Stimulated activated CD8-positive, alpha-beta memory T cell treated with anti-CD3 and anti-CD28 coated beads, Interleukin-7, amount 100 ng/mL, for 24 hours (primary cell): ENCODE results near the gene MDFIC.
A peak's percentile ranks its signal among the peaks of the same experiment; 100 is the strongest.
"Not testable (repeated sequence)": the region's sequence is repeated elsewhere in the genome, so short reads cannot be mapped to it uniquely, and the experiment has no call there.

Source experiments
- DNase-seq: peaks from one replicate; pipeline ENCODE4 v3.0.0-alpha.2; 2020; ENCODE audit warnings: low read depth

MDFIC gene, protein sequence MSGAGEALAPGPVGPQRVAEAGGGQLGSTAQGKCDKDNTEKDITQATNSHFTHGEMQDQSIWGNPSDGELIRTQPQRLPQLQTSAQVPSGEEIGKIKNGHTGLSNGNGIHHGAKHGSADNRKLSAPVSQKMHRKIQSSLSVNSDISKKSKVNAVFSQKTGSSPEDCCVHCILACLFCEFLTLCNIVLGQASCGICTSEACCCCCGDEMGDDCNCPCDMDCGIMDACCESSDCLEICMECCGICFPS

DNA sequence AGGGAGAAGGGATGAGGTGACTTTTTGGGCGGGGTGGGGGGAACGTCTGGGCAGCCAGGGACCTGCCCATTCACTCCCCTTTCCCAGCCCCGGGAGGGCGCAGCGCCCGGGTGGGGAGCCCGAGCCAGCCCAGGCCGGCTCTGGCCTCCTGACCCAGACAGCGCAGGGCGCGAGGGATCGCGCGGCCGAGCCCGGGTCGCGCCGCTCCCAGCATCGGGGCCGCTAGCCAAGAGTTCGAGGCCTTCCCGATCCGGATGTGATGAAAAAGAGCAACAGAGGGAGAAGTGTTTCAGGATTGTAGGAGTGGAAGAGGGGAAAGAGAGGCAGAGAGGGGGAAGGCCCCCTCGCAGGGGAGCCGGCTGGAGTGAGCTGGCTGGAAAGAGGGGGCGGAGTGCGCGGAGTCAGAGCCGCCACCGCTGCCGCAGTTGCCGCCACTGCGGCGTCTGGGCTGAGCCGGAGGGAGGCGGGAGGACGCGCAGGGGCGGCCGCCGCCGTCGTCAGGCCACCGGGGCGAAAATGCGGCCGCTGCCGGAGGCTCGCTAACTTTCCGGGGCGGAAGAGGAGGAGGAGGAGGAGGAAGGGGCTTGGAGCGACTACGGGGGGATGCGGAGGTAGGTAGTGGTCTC lies at the start of gene MDFIC:
Gene MDFIC, plus strand, starts transcription at position 69 of the 626 bp plus-strand sequence. CDS start 940 bp downstream, outside the sequence.
- DNase-seq, result peak; percentile 29

- no peak for DNase-seq
These were observed 47.7 kb upstream of the MDFIC start for GRCh38 chr7:114874170-114874569.

DNA sequence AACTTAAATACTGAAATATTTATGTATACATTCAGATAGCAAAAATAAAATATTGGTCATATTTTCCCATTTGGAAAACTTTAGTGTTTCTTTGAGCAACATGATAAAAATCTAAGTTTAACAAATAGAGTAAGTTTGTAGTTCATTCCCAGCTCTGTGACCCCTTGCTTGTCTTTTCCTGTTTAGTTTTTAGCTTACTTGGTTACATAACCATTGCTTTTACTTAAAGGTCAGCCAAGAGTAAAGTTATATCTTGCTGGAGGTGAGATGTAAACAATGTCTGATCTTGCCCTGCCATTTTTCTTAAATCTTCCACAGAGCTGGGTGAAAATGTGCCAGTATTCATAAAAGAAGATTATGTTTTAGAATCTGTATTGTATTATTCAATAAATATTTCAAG lies 46.7 kb upstream of the MDFIC start:
- no peak for DNase-seq

DNA sequence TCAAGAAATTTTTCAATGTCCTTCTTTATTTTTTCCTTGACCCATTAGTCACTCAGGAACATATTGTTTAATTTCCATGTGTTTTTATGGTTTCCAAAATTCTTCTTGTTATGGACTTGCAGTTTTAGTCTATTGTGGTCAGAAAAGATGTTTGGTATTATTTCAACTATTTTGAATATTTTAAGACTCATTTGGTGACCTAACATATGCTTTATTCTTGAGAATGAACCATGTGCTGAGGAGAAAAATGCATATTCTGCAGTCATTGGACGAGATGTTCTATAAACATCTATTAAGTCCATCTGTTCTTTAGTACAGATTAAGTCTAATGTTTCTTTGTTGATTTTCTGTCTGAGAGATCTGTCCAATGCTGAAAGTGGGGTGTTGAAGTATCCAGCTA lies 42.3 kb upstream of the MDFIC start:
- no peak for DNase-seq

- DNase-seq, result no peak
These were observed 36.1 kb upstream of the MDFIC start for GRCh38 chr7:114885836-114886235.

GRCh38 chr7:114886241-114886640 lies 35.7 kb upstream of the MDFIC start:
- DNase-seq, result no peak

DNA sequence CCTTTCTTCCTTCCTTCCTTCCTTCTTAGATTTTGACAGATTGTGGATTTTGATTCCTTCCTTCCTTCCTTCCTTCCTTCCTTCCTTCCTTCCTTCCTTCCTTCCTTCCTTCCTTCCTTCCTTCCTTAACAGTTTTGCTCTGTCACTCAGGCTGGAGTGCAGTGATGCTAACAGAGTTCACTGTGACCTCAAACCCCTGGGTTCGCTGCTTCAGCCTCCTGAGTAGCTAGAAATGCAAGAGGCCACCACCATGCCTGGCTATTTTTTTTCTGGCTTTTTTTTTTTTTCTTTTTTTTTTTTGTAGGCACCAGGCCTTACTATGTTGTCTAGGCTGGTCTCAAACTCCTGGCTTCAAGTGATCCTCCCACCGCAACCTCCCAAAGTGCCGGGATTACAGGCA lies 32.8 kb upstream of the MDFIC start:
- not testable (repeated sequence) for DNase-seq

GRCh38 chr7:114889646-114890285 lies 32.1 kb upstream of the MDFIC start:
- DNase-seq, result no peak

- no peak for DNase-seq
These were observed 31.3 kb upstream of the MDFIC start for GRCh38 chr7:114890561-114890960.

- DNase-seq, result no peak
These were observed 21.8 kb upstream of the MDFIC start for GRCh38 chr7:114900127-114900526.

GRCh38 chr7:114901771-114902170 lies 20.1 kb upstream of the MDFIC start:
- no peak for DNase-seq

DNA sequence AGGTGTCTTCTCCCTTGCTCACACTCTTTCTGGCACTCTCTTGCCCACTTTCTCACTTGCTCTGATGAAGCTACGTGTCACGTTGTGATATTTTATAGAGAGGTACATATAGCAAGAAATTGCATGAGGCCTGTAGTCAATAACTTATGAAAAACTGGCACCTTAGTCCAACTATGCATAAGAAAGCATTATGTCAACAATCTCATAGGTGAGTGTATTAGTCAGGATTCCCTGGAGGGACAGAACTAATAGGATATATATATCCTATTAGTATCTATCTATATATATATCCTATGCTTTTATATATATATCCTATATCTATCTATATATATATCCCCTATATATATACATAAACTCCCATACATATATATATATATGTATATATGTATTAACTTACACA lies 18.8 kb upstream of the MDFIC start:
- DNase-seq, result no peak

- no peak for DNase-seq
These were observed 11.1 kb upstream of the MDFIC start for GRCh38 chr7:114910787-114911186.

GRCh38 chr7:114911411-114911810 lies 10.5 kb upstream of the MDFIC start:
- DNase-seq, result no peak

DNA sequence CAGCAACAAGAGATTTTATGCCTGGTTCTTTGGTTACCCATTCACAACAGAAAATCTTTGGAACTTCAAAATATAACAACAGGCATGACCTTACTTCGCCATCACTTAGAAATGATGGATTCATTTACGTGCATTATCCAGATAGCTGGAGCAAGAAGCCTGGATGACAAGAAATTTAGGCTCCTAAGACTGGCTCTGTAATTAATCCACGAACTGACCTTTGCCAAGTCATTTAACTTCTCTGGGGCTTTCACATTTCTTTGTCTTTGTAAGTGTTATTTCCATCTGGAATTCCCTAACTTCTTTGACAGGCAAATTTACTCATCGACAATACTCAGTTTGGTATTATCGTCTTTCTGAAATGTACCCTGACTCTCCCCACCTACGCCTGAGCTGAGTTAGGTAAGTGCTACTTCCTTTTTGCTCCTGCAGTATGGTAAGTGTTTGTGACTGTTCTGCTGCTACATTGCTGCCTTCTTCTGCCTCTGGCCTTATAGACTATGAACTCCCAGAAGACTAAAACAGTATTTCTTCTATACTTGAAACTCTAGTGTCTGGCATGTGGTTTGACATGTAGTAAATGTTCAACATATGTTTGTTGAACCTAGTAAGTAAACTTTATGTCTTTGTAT lies 5.5 kb upstream of the MDFIC start:
- no peak for DNase-seq

- DNase-seq, result no peak
These were observed 4.6 kb upstream of the MDFIC start for GRCh38 chr7:114917211-114917839.

DNA sequence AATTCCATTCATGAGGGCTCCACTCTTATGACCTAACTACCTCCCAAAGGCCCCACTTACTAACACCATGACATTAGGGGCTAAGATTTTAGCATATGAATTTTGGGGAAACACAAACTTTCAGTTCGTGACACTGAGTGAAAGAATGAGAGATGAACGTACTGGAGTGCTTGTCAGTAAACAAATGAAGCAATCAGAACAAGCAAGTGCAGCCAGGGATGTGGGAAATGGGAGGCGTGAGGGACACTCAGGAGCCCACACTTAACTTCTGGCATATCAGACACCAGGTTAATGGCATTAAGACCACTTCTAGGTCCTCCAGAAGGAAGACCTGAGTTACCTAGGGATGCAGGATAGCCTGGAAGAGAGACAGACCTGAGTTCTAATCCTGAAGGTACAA lies 2.3 kb upstream of the MDFIC start:
- no peak for DNase-seq

DNA sequence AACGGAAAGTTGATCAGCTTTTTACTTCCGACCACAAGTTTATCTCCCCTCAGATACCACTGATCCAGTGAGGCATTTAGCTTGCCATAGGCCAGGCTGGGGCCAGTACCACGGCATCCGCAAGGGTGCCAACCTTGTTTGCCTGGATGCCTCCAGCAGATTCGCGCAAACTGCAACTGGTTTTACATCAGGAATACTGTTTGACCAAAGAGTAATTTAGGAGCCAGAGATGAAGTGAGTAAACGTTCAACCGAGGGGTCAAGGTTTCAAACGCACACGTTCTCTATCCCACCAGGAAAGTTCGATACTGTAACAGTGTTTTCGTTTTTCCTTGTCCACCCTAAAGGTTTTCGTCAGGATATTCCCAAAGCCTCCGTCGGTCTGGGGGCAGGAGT lies 266 bp upstream of the MDFIC start:
- DNase-seq, result no peak

- DNase-seq, result peak; percentile 11
These were observed 933 bp downstream of the MDFIC start for GRCh38 chr7:114922652-114923402.

GRCh38 chr7:114923403-114923713 lies 1.5 kb downstream of the MDFIC start:
- no peak for DNase-seq

- DNase-seq, result no peak
These were observed 2.3 kb downstream of the MDFIC start for GRCh38 chr7:114924038-114924712.
